Ovary (tissue), 3 donors: ENCODE results near the gene CSMD2.

Experiments
- CTCF ChIP-seq, 3 donors: fragments of 450-650 bp in 2 of 3; fragments of 200-600 bp in 1 of 3; IDR thresholded peaks; one replicate each; pipeline versions ENCODE4 v1.5.1 to v1.8.0; 2016 to 2022; ENCODE audit warnings: antibody characterized with exemption in 3 of 3, mild to moderate bottlenecking in 1 of 3
- EP300 ChIP-seq: sonication (generic); formaldehyde crosslinking; IDR thresholded peaks from one replicate; pipeline ENCODE4 v1.6.1; 2017; ENCODE audit warnings: antibody characterized with exemption
- POLR2A ChIP-seq: fragments of 450-650 bp; IDR thresholded peaks from one replicate; pipeline ENCODE4 v1.6.1; 2017; ENCODE audit warnings: antibody characterized with exemption, mild to moderate bottlenecking, moderate library complexity
- donor health status: DM: no; HTN: no; CAD: no.

- TF ChIP-seq CTCF (IDR thresholded peaks at IDR 0.05) (no peak), POLR2A (no peak), EP300 (no peak)
Observed at GRCh38 chr1:33927721-33928120, 237.3 kb downstream of the CSMD2 start.
